Kidney glomerular epithelial cell (primary cell): ENCODE data around the gene FBXO48.
"Not testable (repeated sequence)": the region's sequence is repeated elsewhere in the genome, so short reads cannot be mapped to it uniquely, and the experiment has no call there.

ENCODE experiments used
- DNase-seq: peaks from one replicate; lab custom pipeline; 2025; lab: John Stamatoyannopoulos, UW

Gene FBXO48

GRCh38 chr2:68467077-68467960 lies at the start of gene FBXO48, which contains the start of gene APLF:
Gene FBXO48, minus strand, starts transcription at chr2:68467294. Its CDS starts 2,149 bp downstream, at chr2:68465145.
Gene APLF, plus strand, starts transcription at chr2:68467585. Its CDS starts 147 bp downstream, at chr2:68467732.
- DNase-seq: peak; percentile 98

GRCh38 chr2:68516051-68516955 lies 49.2 kb upstream of the FBXO48 start:
- DNase-seq: no peak

- no peak for DNase-seq
These were observed 47.3 kb upstream of the FBXO48 start for GRCh38 chr2:68514316-68514929.

- DNase-seq: no peak
These were observed 45.9 kb upstream of the FBXO48 start for GRCh38 chr2:68512966-68513365.

GRCh38 chr2:68512326-68512725 lies 45.2 kb upstream of the FBXO48 start:
- DNase-seq: no peak

- DNase-seq: no peak
These were observed 39.1 kb upstream of the FBXO48 start for GRCh38 chr2:68506170-68506569.

- DNase-seq: no peak
These were observed 38.6 kb upstream of the FBXO48 start for GRCh38 chr2:68505603-68506159.

GRCh38 chr2:68501768-68502167 lies 34.7 kb upstream of the FBXO48 start:
- no peak for DNase-seq

GRCh38 chr2:68500649-68501048 lies 33.6 kb upstream of the FBXO48 start:
- no peak for DNase-seq

GRCh38 chr2:68499133-68499532 lies 32.0 kb upstream of the FBXO48 start:
- no peak for DNase-seq

GRCh38 chr2:68491582-68491981 lies 24.5 kb upstream of the FBXO48 start:
- DNase-seq: no peak

- no peak for DNase-seq
These were observed 22.2 kb upstream of the FBXO48 start for GRCh38 chr2:68489282-68489681.

GRCh38 chr2:68488605-68489004 lies 21.5 kb upstream of the FBXO48 start:
- not testable (repeated sequence) for DNase-seq

GRCh38 chr2:68487773-68488355 lies 20.8 kb upstream of the FBXO48 start:
- peak; percentile 17 for DNase-seq

GRCh38 chr2:68483011-68483410 lies 15.9 kb upstream of the FBXO48 start:
- DNase-seq: no peak

- DNase-seq: no peak
These were observed 15.3 kb upstream of the FBXO48 start for GRCh38 chr2:68482296-68482820.

- no peak for DNase-seq
These were observed 11.6 kb upstream of the FBXO48 start for GRCh38 chr2:68478688-68479087.

- DNase-seq: no peak
These were observed 9.4 kb upstream of the FBXO48 start for GRCh38 chr2:68476454-68476853.

- DNase-seq: no peak
These were observed 8.5 kb upstream of the FBXO48 start for GRCh38 chr2:68475576-68475975.

GRCh38 chr2:68475110-68475509 lies 8.0 kb upstream of the FBXO48 start:
- no peak for DNase-seq

GRCh38 chr2:68472796-68473414 lies 5.8 kb upstream of the FBXO48 start:
- no peak for DNase-seq
